B cell (primary cell): ENCODE measurements around the gene MYO1E. TPM values are rescaled to one million over a fixed set of nuclear protein-coding genes. Genes with fewer than 3 reads are reported as not detected.

Source experiments
- ATAC-seq: fragments of 200-7000 bp; cut with Tn5 transposase; one replicate; pipeline ENCODE4 v1.10.0; 2021; ENCODE audit warnings: low read depth, mild to moderate bottlenecking, moderate number of reproducible peaks, moderate library complexity
- CTCF ChIA-PET: fragments of 350-600 bp; sonication (Branson Sonifier 250); formaldehyde crosslinking; loops from one replicate; lab custom pipeline; 2021; ENCODE audit warnings: antibody characterized with exemption, inconsistent platforms; lab: Charles Lee
- POLR2A ChIA-PET: fragments of 350-600 bp; sonication (Branson Sonifier 250); formaldehyde crosslinking; loops from one replicate; lab custom pipeline; 2021; ENCODE audit warnings: antibody characterized with exemption; lab: Charles Lee
- DNase-seq: peaks from one replicate; pipeline ENCODE4 v3.0.0; 2013
- H2AFZ ChIP-seq: 2 replicates; pipeline ENCODE4 v1.6.1; 2012; ENCODE audit warnings: mild to moderate bottlenecking, low read depth, low read length; ENCODE audit not compliant: insufficient read depth, poor library complexity, severe bottlenecking
- H3K27ac ChIP-seq, 2 donors: 1 replicate in 1 of 2; 2 replicates in 1 of 2; pipeline ENCODE4 v1.5.1; 2012 to 2013; ENCODE audit warnings: low read length in 2 of 2, mild to moderate bottlenecking in 2 of 2, moderate library complexity in 1 of 2
- H3K27me3 ChIP-seq, 4 experiments: fragments of 200-600 bp in 1 of 4; sonication (generic) in 1 of 4; replicated peaks in 1 of 4; 1 replicate in 2 of 4; 2 replicates in 2 of 4; pipeline versions ENCODE4 v1.6.1 to v1.7.0; 2013 to 2016; ENCODE audit warnings: low read length in 3 of 4, mild to moderate bottlenecking in 2 of 4, mixed read lengths in 1 of 4, moderate library complexity in 1 of 4; ENCODE audit not compliant: insufficient read depth in 4 of 4, control insufficient read depth in 3 of 4; ENCODE audit errors: control extremely low read depth in 1 of 4
- H3K36me3 ChIP-seq, 2 experiments: replicated peaks in 1 of 2; 1 replicate in 1 of 2; 2 replicates in 1 of 2; pipeline versions ENCODE4 v1.6.1 to v1.7.1; 2013; ENCODE audit warnings: low read length in 1 of 2; ENCODE audit not compliant: insufficient read depth in 2 of 2, control insufficient read depth in 1 of 2; ENCODE audit errors: control extremely low read depth in 1 of 2, extremely low read depth in 1 of 2
- H3K4me1 ChIP-seq, 2 donors: fragments of 200-600 bp in 1 of 2; sonication (generic) in 1 of 2; 1 replicate in 1 of 2; 2 replicates in 1 of 2; pipeline versions ENCODE4 v1.5.1 to v1.6.1; 2013 to 2017; ENCODE audit warnings: low read length in 2 of 2; ENCODE audit not compliant: control insufficient read depth in 2 of 2, insufficient read depth in 2 of 2
- H3K4me2 ChIP-seq: replicated peaks from 2 replicates; pipeline ENCODE3; 2012; ENCODE audit warnings: mild to moderate bottlenecking, low read depth, low read length; ENCODE audit not compliant: poor library complexity, severe bottlenecking
- H3K4me3 ChIP-seq, 5 experiments: fragments of 200-600 bp in 1 of 5; sonication (generic) in 1 of 5; 1 replicate in 3 of 5; 2 replicates in 2 of 5; pipeline versions ENCODE4 v1.5.1 to v1.7.0; 2011 to 2016; ENCODE audit warnings: low read length in 4 of 5, mild to moderate bottlenecking in 4 of 5, low read depth in 2 of 5, control low read depth in 1 of 5, moderate library complexity in 1 of 5; ENCODE audit not compliant: insufficient read depth in 1 of 5; ENCODE audit errors: control extremely low read depth in 1 of 5, extremely low read depth in 1 of 5
- H3K79me2 ChIP-seq: fragments of 200-600 bp; sonication (generic); one replicate; pipeline ENCODE4 v1.6.0; 2016; ENCODE audit warnings: low read length; ENCODE audit not compliant: control insufficient read depth, insufficient read depth
- H3K9ac ChIP-seq: fragments of 200-600 bp; sonication (generic); 2 replicates; pipeline ENCODE4 v1.6.1; 2017; ENCODE audit warnings: mild to moderate bottlenecking, low read length, moderate library complexity
- H3K9me3 ChIP-seq, 3 donors: one replicate each; pipeline versions ENCODE4 v1.6.1 to v1.7.1; 2013; ENCODE audit warnings: low read length in 2 of 3; ENCODE audit not compliant: control insufficient read depth in 2 of 3, insufficient read depth in 1 of 3; ENCODE audit errors: control extremely low read depth in 1 of 3
- H4K20me1 ChIP-seq: 2 replicates; pipeline ENCODE4 v1.6.0; 2012; ENCODE audit warnings: mild to moderate bottlenecking, low read length; ENCODE audit not compliant: insufficient read depth, control insufficient read depth, poor library complexity, severe bottlenecking
- H3K27ac Mint-ChIP-seq: one replicate; pipeline ENCODE4 v1.8.0; 2021; ENCODE audit warnings: mixed read lengths
- H3K27me3 Mint-ChIP-seq: one replicate; pipeline ENCODE4 v1.8.0; 2021; ENCODE audit warnings: mixed read lengths
- H3K4me1 Mint-ChIP-seq: one replicate; pipeline ENCODE4 v1.8.0; 2021; ENCODE audit warnings: mixed read lengths
- H3K4me3 Mint-ChIP-seq: one replicate; pipeline ENCODE4 v1.8.0; 2021; ENCODE audit warnings: mixed read lengths
- H3K9me3 Mint-ChIP-seq: one replicate; pipeline ENCODE4 v1.8.0; 2022; ENCODE audit warnings: mixed read lengths; ENCODE audit not compliant: insufficient read depth
- EZH2 ChIP-seq: IDR thresholded peaks from 2 replicates; pipeline ENCODE4 v1.6.1; 2012; ENCODE audit warnings: borderline replicate concordance, low read depth, mild to moderate bottlenecking, moderate library complexity, low read length; ENCODE audit not compliant: insufficient read depth, poor library complexity, severe bottlenecking
- WGBS: methylation state at CpG from one replicate; pipeline ENCODE4 v1.1.5; 2013; ENCODE audit warnings: missing lambda C conversion rate; ENCODE audit not compliant: insufficient coverage; 5-methylcytosine and 5-hydroxymethylcytosine counted together
- intact Hi-C: fragments of 100-400 bp; cut with micrococcal nuclease; formaldehyde crosslinking; loops from one replicate; pipeline ENCODE4 v1.10.0; 2022
- polyA plus RNA-seq: library from polyadenylated mRNA; depleted of rRNA; stranded (reverse); fragments of >200 nt; gene quantifications from 2 replicates; pipeline ENCODE4 v1.2.3, GENCODE V29; 2012
- total RNA-seq, 2 donors: library from RNA; stranded (reverse); fragments of 120-200 nt in 1 of 2; gene quantifications; 1 replicate in 1 of 2; 2 replicates in 1 of 2; pipeline versions ENCODE4 v1.2.3 to v1.2.4, GENCODE V29; 2013 to 2022
- TF ChIP-seq, protein P1 (sequence below): fragments of 200-600 bp; IDR thresholded peaks from one replicate; pipeline ENCODE4 v1.8.0; 2022; ENCODE audit warnings: antibody characterized with exemption, mild to moderate bottlenecking

MYO1E gene
- total and polyA plus RNA-seq, 2 donors (not counting 1 experiment from before 2014, with no cell fraction given), result 11.9 to 100.0 TPM

- Histone ChIP-seq H3K79me2 (no peaks in the 10 kb centered on the region), H3K27ac (no peak overlapping the region), H4K20me1 (no peaks in the 10 kb centered on the region), H3K4me1 (peaks cover under 1 to 1% of the 10 kb centered on the region in 2 donors), H2AFZ (no peak overlapping the region), H3K4me2 (no peak overlapping the region), H3K9me3 (peaks cover 0 to 2% (median 0%) of the 10 kb centered on the region in 3 donors), H3K36me3 (peaks cover 2 to 38% of the 10 kb centered on the region in 2 experiments), H3K4me3 (no peak overlapping the region), H3K27me3 (no peaks in the 10 kb centered on the region), H3K9ac (no peak overlapping the region)
- intact Hi-C loops, result no loop called here
- no peaks in the 10 kb centered on the region for H3K9me3 Mint-ChIP-seq
- no peak overlapping the region for H3K4me3 Mint-ChIP-seq
- no peaks in the 10 kb centered on the region for H3K27me3 Mint-ChIP-seq
- ChIA-PET CTCF (no interaction called here), POLR2A (no interaction called here)
- peaks cover 2% of the 10 kb centered on the region for H3K4me1 Mint-ChIP-seq
- ATAC-seq, result no peak
- H3K27ac Mint-ChIP-seq, result no peak overlapping the region
- TF ChIP-seq, protein P1, sequence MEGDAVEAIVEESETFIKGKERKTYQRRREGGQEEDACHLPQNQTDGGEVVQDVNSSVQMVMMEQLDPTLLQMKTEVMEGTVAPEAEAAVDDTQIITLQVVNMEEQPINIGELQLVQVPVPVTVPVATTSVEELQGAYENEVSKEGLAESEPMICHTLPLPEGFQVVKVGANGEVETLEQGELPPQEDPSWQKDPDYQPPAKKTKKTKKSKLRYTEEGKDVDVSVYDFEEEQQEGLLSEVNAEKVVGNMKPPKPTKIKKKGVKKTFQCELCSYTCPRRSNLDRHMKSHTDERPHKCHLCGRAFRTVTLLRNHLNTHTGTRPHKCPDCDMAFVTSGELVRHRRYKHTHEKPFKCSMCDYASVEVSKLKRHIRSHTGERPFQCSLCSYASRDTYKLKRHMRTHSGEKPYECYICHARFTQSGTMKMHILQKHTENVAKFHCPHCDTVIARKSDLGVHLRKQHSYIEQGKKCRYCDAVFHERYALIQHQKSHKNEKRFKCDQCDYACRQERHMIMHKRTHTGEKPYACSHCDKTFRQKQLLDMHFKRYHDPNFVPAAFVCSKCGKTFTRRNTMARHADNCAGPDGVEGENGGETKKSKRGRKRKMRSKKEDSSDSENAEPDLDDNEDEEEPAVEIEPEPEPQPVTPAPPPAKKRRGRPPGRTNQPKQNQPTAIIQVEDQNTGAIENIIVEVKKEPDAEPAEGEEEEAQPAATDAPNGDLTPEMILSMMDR, result no peak
- no peak for TF ChIP-seq EZH2
- WGBS, result no CpG with 5 or more reads among the region's 2 CpGs
- DNase-seq, result no peak
Observed at GRCh38 chr15:59099162-59099685, 273.4 kb downstream of the MYO1E start.

DNA sequence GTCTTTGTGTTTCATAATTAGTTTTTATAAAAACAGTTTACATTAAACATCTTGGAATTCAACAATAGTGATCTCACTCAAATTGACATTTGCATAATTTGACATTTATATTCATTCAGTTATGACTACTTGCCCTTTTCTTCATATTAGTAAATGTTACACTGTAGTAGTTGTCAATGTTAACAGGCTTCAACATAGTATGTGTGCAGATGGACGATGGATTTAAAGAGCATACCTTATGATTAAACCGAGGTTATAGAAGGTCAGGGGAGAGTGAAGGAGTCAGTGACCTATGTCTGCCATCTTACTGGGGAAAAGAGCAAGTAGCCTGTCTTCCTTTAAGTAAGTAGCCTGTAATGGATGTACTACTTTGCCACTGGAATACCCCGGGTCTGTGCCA is 276.2 kb downstream of the MYO1E start:
- 95% methylated on average over 3 of the region's 3 CpGs for WGBS
- Mint-ChIP-seq H3K4me1 (no peaks in the 10 kb centered on the region), H3K27ac (no peak overlapping the region)

More for the DNA sequence above, 276.2 kb downstream of the MYO1E start:
- peaks cover 7 to 62% of the 10 kb centered on the region in 2 experiments for H3K36me3 ChIP-seq
- H3K27ac ChIP-seq, result no peak overlapping the region
- H3K9me3 ChIP-seq, result peaks cover 0 to 2% (median 0%) of the 10 kb centered on the region in 3 donors
- no peak for ATAC-seq
- no peaks in the 10 kb centered on the region for H3K4me1 ChIP-seq
- intact Hi-C loops, result no loop called here
- TF ChIP-seq, protein P1, result no peak
- no peak for TF ChIP-seq EZH2
- no peaks in the 10 kb centered on the region for H4K20me1 ChIP-seq
- no peaks in the 10 kb centered on the region for H3K27me3 Mint-ChIP-seq
- no peaks in the 10 kb centered on the region for H3K27me3 ChIP-seq
- H3K79me2 ChIP-seq, result no peaks in the 10 kb centered on the region
- H3K9ac ChIP-seq, result no peak overlapping the region
- no peak overlapping the region for H3K4me3 Mint-ChIP-seq
- no peak for DNase-seq
- ChIA-PET CTCF (interaction anchor here (1.7 kb wide), 1 partner anchor 432 kb away, joined by 5 read pairs; no protein-coding TSS in a partner anchor), POLR2A (no interaction called here)
- no peak overlapping the region for H3K4me3 ChIP-seq
- no peak overlapping the region for H2AFZ ChIP-seq
- H3K9me3 Mint-ChIP-seq, result no peaks in the 10 kb centered on the region
- no peak overlapping the region for H3K4me2 ChIP-seq
